Stimulated activated CD4-positive, alpha-beta T cell treated with anti-CD3 and anti-CD28 coated beads, Interleukin-2, amount 100 ng/mL, for 4 hours (primary cell): Measurements from ENCODE around the gene PPP1R16B.
"Not testable (repeated sequence)": the region's sequence is repeated elsewhere in the genome, so short reads cannot be mapped to it uniquely, and the experiment has no call there.

Source experiments
- DNase-seq: peaks from one replicate; pipeline ENCODE4 v3.0.0-alpha.2; 2020; ENCODE audit warnings: low read depth

PPP1R16B gene

DNA sequence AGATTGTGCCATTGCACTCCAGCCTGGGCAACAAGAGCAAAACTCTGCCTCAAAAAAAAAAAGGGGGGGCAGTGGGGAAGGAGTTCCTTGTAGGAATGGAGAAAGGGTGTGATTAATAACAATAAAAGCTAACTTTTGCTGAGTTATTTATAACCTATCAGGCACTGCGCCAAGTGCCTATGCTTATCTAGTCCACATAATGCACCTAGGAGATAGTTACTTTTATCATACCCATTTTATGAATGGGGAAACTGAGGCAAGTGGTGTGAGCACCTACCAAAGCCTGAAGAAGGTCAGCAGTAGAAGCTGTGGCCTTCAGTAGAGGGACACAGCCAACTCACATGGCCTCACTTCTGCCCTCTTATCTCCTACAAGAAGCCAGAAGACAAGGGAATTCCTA lies 13.6 kb upstream of the PPP1R16B start:
- DNase-seq, result no peak

DNA sequence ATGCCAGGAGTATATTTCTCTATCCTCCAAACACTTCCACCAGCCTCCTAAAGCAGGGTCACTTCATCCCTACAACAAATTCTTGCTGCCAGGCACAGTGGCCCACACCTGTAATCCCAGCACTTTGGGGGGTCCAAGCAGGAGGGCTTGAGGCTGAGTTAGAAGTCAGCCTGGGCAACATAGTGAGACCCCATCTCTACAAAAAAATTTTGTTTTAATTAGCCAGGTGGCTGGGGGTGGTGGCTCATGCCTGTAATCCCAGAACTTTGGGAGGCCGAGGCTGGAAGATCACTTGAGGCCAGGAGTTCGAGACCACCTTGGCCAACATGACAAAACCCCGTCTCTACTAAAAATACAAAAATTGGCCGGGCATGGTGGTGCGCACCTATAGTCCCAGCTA lies 11.4 kb upstream of the PPP1R16B start:
- not testable (repeated sequence) for DNase-seq

DNA sequence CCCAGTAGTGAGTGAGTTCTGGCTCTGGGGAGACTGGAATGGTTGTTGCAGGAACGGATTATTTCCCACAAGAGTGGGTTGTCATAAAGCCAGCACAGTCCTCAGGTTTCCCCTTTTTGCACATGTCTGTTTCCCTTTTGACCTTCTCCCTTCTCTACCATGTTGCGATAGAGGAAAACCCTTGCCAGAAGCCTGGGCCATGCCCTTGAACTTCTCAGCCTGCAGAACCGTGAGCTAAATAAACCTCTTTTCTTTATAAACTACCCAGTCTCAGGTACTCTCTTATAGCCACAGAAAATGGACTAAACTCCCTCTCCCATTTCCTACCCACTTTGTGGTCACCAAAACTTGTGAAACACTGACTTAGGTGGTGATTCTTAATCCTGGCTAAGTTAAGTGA lies 7.2 kb upstream of the PPP1R16B start:
- no peak for DNase-seq

DNA sequence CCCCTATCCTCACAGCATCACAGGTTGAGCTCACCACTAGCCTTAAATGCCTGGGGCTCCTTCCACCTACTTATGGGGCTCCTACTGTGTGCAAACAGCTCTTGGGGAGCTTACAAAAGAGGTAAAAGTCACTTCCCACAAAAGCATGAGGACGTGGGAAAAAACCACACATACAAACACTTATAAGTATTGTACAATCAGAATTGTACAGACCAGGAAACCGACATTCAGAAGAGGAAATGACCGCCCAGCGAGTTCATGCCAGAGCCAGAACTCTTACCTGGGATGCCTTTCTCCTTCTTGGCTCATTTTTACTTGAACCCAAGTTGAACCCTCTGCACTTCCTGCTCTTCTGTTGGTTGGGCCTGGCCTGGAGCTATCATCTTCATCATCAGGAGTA lies 6.3 kb upstream of the PPP1R16B start:
- DNase-seq, result no peak

DNA sequence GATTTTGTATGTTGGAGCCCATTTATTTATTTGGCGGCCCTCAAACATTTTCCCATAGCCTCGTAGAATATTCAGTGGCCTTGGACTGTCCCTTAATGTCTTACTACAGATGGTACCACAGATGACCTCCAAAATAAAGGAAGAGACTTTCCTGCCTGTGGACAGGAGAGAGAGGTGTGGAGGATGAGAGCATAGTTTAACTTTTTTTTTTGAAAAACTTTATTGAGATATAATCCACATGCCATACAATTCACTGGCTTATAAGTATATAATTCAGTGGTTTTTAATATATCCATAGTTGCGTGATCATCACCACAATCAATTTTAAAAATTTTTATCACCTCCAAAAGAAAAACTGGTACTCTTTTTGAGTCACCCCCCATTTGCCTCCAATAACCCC lies 4.6 kb upstream of the PPP1R16B start:
- no peak for DNase-seq

DNA sequence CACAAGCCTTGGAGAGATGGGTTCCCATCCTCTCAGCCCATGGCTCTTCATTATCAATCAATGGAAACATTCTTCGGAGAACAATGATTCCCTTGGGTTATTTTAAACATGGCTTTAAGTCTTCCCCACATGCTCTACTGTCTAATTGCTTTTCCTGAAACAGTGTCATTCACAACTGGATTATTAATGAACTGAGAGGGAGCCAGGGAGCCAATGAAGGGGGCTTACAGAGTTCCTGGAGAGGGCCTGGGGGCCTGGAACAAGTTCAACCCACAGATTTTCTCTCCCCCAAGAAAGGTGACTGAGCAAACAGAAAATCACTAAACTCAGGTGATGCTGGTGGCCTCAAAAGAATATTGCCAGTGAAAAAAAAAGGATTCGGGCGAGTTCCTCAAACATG lies 1.3 kb upstream of the PPP1R16B start:
- no peak for DNase-seq

DNA sequence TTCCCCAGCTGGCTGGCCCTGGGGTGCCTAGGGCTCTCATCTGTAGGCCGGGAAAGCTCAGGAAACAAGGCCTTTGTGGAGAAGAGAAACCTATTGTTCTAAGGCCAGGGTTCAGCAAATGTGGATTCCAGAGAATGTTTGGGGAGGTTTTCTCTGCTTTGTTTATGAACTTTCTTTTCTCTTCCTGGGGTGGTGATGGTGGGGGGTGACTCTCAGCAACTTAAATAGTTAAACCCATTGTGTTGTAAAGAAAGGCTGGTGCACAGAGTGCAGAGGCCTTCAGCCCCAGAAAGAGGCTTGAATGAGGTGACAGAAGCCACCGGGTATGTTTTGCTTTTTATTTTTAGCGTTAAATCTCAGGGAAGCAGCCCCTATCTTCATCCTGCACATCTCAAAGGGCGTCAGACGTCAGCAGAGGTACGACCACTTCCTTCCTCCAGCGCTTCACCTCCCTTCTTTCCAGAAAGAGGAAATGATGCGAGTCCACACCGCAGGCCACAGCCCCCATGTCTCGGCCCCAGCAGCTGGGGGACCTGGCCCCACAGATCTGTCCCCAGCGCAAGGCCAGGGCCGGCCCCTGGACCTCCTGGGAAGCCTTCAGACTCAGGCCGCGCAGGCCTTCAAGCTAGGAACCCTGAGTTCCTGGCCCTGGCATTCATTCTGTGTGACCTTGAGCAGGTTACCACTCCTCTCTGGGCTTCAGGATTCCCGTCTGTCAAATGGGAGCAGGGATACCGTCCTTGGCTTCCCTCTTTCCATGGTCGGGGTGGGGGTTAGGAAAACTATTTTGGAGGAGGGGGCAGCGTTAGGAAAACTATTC lies 605 bp upstream of the PPP1R16B start:
- DNase-seq, result peak; percentile 53

DNA sequence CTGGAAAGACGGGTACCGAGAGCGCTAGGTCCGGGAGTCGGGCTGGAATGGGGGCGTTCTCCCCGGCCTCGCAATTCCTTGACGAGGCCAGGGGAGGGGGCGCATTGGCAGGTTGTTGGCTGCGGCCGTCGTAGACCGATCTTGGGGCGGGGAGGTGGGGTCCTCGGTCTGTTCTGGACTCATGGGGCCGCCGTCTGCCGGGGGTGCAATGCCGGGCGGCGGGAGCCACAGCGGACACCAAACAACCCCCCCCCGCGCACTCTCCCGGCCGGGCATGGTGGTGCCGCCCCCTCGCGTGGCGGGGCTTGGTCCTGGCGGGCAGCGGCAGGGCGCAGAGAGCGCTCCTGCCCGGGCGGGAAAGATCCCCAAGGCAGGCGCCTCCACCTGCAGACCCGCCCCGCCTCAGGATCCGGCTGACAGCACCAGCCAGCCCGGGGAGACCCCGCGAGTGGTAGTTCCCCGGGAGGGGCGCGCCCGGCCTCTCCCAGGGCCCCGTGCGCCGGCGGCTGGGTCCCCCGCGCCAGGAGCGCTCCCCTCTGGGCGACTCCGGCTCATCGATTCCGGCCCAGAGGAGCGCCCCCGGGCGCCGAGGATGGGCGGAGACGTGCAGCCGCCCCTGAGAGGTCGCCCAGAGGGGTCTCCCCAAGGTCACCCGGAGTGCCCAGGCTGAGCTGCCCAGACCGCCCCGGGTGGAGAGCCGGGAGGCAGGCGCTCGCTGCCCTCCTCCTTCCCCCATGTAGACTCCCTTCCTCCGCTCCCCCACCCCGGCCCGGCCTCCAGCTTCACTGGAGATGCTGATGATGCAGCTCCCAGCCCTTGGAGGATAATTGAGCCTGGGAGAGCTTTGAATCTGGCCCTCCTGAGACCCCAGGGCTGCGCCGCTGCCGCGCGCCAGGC lies 709 bp downstream of the PPP1R16B start:
- DNase-seq, result peak; percentile 21

DNA sequence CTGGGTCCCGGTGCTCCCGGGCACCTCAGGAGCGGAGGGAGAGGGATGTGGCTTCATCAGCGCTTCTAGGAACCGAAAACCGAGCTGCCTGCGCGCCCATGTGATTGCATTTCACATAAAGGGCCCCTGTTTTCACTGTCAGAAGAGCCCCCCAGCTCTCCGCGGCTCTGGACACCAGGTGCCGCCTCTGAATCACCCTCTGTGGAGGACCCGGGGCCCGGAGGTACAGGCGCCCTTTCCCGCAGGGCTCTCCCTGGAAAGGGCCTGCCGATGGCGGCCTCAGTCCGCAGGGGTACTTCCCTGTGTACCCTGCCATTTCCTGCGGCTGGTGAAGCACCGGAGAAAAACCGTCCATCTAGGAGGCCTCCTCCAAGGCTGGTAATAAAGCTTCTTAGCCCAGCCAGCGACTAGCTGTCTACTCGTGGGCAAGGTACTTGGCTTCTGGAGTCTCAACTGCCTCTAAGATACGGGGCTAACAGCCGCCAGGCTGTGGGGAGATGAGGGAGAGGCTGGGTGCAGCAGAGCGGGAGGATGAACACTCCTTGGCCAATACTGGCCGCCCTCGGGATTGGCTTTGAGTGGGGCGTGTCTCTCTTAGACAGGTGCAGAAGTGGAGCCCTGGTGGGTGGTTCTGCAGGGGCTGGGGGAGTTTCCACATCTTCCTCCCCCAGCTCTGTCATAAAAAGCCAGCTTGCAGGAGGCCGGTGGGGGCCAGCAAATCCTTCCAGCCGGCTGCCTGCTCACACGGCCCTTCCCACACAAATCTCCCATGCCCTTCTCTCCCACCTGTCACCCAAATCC lies 1.6 kb downstream of the PPP1R16B start:
- DNase-seq, result peak; percentile 41

DNA sequence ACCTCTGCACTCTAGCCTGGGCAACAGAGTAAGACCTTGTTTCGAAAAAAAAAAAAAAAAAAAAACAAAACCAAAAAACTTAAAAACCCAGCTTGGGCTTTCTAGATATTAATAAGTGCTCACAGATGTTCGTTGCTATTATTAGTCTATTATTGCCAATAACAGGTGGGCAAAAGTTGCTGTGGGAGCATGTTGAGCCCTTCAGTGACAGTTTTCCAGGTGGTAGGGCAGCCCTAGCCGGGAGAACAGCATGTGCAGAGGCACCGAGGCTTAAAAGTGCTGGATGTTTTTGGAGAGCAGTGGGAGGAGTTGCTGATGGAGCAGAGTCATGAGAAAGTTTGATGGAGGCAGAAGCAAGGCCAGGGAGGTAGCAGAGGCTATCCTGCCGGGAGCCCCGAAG lies 4.4 kb downstream of the PPP1R16B start:
- no peak for DNase-seq

DNA sequence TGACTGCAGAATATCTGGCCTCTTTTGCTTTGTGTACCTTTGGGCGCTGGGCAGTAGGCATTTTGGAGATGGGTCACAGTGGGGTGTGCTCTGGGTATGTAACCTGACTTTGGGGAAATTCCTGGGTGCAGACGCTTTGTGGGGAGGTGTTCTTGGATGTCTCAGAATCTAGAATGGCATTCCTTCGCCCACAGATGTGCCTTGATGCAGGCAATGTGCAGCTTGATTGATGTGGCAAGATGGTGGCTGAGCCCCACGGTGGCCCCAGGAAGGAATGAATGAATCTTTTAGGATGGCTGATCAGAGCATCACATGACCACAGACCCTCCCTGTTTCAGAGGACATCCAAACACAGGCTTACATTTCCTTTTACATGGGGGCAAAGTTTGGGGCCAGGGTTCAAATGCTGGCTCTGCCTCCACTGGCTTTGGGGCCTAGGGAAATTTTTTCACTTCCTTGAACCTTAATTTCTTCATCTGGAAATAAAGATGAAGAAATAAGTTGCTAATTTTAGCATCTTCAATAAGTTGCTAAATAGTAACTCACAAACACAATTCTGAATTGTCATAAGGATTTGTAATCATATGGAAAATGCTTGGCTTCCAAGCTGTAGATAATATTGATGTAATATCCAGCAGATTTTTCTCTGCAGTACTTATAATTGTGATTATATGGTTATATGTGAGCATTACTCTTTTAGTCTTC lies 5.6 kb downstream of the PPP1R16B start:
- DNase-seq, result no peak

DNA sequence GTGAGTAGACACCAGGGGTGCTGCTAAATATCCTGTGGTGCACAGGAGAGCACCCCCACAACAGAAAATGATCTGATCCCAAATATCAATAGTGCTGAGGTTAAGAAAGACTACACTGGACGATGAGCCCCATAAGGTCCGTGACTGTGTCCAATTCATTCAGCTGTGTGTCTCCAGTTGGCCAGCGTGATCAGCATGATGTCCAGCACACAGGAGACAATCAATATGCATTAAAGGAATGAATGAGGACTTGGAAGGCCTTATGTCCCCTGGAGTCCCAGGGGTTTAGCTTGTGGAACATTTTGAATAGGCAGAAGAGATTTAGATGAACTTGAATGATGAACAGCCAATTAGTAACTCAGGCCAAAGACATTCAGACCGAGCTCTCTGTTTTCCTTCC lies 6.3 kb downstream of the PPP1R16B start:
- no peak for DNase-seq

DNA sequence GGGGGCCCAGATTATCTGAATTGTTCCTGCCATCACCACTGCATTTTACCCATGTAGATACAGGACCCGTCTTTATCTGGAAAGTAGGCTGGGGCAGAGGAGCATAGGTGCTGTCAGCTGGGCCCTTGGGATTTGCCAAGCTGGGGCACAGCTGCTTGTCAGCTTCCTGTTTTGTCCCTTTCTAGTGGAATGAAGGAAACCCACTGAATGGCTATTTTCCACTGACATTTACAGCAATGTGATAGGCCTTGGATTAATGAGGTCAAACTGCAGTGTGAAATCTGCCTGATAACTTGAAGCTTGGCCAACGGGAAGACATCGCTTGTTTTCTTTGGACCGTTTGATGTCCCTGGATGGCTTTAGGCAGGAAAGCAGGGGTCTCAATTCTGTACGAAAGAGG lies 6.7 kb downstream of the PPP1R16B start:
- DNase-seq, result no peak

DNA sequence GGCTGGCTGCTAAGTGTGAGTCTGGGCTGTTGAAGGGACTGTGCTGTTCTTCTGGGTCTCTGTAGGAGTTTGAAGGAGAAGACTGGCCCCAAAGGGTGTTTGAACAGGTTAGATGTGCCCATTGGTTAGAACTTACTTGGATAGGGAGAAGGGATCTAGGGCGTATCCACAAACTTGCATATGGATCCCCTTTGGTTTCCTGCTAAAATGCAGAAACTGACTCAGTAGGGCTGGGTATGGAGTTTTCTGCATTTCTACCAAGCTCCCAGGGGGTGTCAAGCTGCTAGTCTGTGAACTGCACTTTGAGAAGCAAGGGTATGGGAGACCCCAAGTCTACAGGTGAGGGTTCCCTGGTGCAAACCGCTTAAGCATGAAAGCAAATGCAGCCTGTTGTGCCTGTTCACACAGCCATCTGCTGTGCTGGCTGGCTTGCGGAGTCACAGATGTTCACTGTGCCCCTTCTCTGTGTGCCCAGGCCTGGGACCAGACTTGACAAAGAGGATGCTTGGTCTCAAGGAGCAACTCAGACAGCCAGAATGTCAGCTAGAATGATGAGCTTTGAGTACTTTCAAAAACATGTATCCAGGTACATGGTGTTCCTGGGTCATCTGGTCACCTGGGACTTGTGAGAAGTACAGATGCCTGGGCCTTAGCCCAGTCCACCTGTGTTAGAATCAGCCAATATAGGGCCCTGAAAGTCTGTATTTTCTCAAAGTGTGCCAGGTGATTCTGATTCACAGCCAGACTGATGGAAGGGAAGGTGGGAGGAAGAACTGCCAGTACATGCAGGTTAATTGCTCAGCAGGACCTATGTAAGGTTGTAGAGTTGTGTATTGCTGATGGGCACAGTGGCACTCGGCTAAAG lies 7.4 kb downstream of the PPP1R16B start:
- no peak for DNase-seq

DNA sequence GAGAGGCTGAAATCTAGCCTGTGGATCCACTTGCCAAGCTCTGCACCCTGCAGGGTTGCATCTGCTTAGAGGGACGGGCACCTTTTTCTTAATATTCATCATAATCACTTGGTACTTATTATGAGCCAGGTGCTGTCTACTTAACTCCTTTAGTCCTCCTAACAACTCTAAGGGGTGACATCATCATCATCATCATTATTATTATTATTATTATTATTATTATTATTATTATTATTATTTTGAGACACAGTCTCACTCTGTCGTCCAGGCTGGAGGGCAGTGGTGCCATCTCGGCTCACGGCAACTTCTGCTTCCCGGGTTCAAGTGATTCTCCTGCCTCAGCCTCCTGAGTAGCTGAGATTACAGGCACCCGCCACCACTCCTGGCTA lies 8.1 kb downstream of the PPP1R16B start:
- not testable (repeated sequence) for DNase-seq

DNA sequence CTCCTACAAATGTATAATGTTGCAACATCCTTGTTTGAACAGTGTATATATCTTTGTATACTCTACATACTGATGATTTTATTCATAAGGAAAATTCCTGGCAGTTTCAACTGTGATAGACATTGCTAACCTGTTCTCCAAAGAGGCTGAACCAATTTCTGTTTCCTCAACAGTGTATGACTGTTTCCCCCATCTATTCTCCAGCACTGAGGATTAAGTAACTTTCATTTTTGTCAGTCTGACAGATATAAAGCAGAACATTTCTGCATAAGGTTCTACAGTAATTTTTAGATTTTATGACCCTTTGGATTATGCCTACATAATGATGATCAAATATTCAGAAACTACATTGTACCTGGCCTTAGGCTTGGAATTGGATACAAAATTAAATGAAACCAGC lies 9.9 kb downstream of the PPP1R16B start:
- no peak for DNase-seq

DNA sequence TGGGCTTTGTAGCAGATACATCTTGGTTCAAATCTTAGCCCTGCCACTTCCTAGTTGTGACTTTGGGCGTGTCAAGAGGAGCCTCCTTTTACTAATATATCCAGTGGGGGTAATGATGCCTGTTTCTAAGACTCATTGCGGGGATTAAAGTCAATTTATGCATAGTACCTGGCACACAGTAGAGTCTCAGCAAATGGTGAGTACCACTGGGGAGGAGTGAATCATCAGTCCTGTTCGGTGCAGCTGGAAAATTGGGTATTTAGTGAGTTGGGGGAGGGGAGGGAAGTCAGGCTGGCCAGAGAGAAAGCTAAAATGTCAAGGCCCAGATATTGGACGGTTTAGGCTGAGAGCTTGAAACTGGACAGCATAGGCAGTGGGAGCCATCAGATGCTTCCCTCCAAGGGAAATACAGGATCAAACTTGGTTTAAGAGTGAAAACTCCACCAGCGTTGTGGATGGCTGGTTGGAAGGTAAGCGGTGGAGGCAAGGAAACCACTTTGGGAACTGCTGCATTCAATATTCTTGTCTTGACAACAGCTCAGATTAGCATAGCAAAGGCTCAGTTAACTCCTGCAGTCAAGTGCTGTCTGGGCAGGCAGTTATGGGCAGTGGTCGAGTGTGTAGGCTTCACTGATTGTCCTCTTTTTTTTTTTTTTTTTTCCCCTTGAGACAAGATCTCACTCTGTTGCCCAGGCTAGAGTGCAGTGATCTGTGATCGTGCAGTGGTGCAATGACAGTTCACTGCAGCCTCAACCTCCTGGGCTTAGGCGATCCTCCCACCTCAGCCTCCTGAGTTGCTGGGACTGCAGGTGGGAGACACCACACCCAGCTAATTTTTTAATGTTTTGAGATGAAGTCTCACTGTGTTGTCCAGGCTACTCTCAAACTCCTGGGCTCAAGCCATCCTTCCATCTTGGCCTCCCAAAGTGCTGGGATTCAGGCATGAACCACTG lies 12.9 kb downstream of the PPP1R16B start:
- DNase-seq, result no peak

DNA sequence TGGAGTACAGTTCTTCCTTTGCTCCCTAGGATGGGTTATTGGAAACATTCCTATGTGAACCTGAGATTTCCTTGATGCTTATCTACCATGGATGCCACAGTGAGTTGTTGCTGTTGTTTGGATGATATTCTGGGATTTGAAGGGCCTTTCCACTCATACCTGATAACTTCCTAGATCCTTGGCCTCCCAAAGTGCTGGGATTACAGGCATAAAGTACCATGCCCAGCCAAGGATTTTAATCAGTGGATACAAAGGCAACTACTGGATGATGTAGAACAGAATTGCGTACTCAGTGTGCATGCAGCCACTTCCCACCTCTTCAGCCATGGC lies 20.0 kb downstream of the PPP1R16B start:
- no peak for DNase-seq

DNA sequence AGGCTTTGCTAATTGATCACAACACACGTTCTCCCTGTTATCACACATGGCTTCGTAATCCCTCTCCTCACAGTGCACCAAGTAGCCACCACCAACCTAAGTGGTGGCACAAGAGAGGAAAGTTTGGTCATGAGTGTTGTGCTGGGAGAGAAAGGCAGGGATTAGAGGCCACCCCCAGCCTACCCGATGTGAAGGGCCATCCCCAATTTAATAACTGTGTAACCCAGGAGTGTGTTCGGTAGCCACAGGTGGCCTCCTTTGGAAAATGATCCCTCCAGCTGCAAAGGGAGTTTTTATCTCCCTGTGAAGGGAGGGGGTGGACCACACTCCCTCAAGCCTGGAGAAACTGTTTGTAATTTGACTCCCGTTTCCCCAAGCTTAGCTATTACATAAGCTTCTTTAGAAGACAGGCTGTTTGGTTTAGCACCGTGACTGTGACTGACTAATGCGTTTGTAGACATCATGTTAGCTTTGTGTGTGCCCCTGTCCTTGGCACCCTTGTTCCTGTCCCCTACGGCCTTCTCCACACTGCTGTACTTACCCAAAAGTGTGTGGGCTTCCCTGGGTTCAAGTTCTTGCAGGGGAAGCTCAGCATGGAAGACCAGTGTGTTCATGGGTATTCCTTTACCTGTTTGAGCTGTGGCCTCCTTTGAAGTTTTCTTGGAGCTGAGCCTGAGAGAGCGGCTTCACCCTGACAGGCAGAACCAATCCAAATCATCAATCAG lies 20.6 kb downstream of the PPP1R16B start:
- no peak for DNase-seq
